Choroid plexus epithelial cell (primary cell): Measurements from ENCODE around the gene FHAD1.

Experiments
- DNase-seq: peaks from one replicate; pipeline ENCODE4 v3.0.0-alpha.2; 2010; ENCODE audit warnings: low read depth
- H3K4me3 ChIP-seq: 2 replicates; pipeline ENCODE4 v1.5.1; 2011; ENCODE audit warnings: low read depth, mild to moderate bottlenecking, control low read depth, low read length, moderate library complexity
- CTCF ChIP-seq: conservative IDR thresholded peaks from 2 replicates; pipeline ENCODE4 v1.5.1; 2011; ENCODE audit warnings: low read depth, mild to moderate bottlenecking, control low read depth, inconsistent platforms, low read length, moderate library complexity

The FHAD1 gene

GRCh38 chr1:15205586-15206346, 41.3 kb upstream of the FHAD1 start:
- no peak for TF ChIP-seq CTCF
- H3K4me3 ChIP-seq, result no peak overlapping the region

DNA sequence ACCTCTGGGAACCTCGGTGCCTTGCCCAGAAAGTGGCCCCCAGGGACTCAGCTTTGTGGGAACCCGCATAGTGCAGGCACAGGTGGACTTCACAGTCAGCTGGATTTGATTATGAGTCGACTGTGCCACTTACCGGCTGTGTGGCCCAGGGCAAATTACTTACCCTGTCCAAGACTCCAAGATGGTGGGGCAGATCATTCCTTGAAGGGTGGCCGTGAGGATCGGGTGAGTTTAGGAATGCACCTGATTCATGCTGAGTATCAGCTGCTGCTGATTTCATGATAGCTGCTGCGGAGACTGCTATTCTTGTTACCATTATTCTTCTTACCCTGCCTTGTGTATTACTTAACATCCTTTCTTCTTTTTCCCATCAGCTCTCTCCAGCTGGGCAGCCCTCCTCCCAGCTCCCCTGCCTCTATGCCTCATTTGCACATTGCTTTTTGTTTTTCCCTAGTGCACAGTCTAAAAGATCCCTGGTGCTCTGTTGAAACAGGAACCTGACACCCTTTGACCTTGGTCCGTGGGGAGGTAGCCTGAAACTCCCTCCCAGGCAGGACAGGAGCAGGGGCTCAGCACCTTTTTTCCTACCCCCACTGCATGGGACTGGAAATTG, 40.5 kb upstream of the FHAD1 start:
- TF ChIP-seq CTCF, result no peak
- DNase-seq, result peak; percentile 25
- H3K4me3 ChIP-seq, result no peak overlapping the region

More at GRCh38 chr1:15205586-15206346, 41.3 kb upstream of the FHAD1 start:
- no peak for DNase-seq

DNA sequence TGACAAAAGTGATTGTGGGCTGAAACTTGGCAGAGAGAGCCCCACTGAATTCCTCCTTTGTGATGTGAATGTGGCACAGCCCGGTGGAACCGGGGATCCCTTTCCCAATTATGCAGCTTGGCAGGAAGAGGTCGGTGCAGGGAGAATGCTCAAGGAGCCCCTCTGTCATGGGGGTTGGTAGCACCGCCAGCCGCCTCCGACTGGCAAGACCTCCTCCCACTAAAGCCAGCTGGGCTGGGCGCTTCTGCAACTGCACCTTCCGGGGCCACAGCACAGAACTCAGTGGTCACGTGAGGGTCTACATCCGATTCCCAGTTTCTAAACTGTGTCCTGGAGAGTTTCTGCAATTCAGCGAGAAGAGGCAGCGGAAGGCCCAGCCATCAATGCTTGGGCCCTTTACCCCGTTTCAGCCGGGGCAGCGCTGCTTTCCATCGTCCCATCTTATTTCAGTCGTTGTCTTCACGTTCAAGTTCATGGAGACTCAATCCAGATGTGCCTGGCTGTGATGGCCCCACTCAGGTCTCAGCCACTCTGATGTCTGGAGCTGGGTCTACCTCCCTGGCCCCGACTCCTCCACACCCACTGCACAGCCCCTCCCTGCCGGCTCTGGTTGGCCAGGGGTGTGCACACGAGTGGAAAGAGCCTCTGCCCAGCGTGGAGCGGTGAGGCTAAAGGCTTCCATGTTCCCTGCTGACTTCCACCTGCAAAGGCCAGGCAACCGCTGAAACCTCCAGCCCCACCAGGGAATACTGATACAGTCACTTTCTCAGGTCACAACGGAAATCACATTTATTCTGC, 39.8 kb upstream of the FHAD1 start:
- DNase-seq, result no peak
- no peak for TF ChIP-seq CTCF
- no peak overlapping the region for H3K4me3 ChIP-seq

GRCh38 chr1:15207829-15208429, 39.1 kb upstream of the FHAD1 start:
- no peak overlapping the region for H3K4me3 ChIP-seq
- TF ChIP-seq CTCF, result no peak
- DNase-seq, result peak; percentile 27

GRCh38 chr1:15210651-15211375, 36.2 kb upstream of the FHAD1 start:
- TF ChIP-seq CTCF, result no peak
- H3K4me3 ChIP-seq, result no peak overlapping the region
- peak; percentile 43 for DNase-seq

GRCh38 chr1:15211424-15211823, 35.6 kb upstream of the FHAD1 start:
- no peak for TF ChIP-seq CTCF
- no peak overlapping the region for H3K4me3 ChIP-seq
- no peak for DNase-seq
